CMK (cell line): Measurements from ENCODE around the gene C1orf141.
"Not testable (repeated sequence)": the region's sequence is repeated elsewhere in the genome, so short reads cannot be mapped to it uniquely, and the experiment has no call there.

Source experiments
- DNase-seq: peaks from one replicate; pipeline ENCODE4 v3.0.0-alpha.2; 2010; ENCODE audit warnings: low read depth

C1orf141 gene

DNA sequence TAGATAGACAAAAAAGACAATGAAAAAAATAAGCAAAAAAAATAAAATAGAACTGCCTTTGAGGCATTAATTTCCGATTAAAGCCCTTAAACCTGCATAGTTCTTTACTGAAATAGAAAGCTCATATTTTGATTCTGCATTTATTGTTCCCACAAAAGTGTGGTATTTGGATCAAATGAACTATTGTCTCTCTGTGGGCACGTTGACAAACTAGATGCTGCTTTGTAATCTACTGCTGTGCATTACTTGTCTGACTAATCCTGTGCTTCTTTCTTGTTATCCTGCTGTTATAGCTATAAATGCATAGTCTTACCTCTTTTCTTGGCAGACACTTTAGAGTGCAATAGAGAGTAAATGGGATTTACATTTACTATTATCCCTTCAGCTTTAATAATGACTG lies 49.4 kb downstream of the C1orf141 start:
- DNase-seq: no peak

DNA sequence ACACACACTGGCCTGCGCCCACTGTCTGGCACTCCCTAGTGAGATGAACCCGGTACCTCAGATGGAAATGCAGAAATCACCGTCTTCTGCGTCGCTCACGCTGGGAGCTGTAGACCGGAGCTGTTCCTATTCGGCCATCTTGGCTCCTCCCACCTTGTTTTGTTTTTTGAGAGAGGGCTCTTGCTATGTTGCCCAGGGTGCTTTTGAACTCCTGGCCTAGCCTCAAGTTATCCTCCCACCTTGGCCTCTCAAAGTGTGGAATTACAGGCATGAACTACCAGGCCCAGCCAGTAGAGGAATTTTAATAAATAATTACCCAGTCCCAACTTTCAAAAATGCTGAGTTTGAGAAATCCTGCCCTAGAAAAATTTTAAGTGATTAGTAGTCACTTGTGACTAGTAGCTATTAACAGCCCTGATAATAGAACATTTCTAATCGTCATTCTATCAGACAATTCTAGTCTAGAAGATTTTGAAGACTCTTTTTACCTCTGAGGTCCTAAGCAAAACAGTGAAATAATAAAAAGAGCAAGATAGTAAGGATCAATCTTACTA lies 49.9 kb downstream of the C1orf141 start:
- DNase-seq: no peak

DNA sequence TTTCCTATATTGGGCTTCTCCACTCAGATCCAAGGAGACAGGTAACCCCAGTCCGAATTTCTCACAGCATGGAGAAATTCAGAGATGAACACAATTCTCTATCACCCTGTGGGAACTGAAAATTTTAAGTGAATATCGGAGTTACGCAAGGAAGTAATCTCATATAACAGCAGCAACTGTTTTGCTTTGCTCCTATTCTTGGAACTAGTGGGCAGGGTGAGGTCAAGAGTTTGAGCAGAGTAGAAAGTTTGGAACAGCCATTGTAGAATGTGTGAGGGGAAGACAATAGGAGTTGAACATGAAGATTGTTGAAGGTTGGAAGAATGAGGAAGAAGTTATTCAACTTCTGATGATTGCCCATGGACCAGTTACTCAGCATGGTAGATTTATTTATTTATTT lies 56.5 kb downstream of the C1orf141 start:
- no peak for DNase-seq

DNA sequence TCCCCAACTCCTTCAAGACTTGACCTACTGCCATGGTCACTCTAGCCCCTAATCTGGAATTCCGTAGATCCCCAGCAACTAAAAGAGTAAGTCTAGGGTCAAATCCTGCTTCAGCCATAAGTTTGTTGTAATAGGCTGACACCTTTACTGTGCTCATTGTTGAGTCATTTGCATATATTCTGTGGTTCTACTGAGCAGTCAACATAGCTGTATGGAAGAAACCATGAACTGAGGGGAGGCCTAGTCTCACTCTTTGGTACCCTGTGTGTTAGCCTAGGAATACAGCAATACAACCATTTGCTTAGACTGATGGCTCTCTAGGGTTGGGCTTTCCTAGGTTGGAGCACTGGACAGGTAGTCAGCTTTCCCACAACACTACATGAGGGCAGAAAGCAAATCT lies 57.2 kb downstream of the C1orf141 start:
- DNase-seq: no peak

DNA sequence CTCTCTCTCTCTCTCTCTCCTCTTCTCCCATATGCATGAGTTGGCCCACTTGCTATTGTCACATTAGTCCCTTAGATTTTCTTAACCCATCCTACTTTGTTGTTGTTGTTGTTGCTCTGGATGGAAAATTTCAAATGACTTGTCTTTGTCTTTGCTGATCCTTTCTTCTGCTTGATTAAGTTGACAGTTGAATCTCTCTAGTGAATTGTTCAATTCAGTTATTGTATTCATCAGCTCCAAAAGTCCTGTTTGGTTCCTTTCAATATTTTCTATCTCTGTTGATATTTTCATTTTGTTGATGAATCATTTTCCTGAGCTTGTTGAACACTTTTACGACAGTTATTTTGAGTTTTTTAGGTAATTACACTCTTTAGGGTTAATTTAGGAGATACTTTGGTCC lies 62.0 kb downstream of the C1orf141 start:
- DNase-seq: no peak

DNA sequence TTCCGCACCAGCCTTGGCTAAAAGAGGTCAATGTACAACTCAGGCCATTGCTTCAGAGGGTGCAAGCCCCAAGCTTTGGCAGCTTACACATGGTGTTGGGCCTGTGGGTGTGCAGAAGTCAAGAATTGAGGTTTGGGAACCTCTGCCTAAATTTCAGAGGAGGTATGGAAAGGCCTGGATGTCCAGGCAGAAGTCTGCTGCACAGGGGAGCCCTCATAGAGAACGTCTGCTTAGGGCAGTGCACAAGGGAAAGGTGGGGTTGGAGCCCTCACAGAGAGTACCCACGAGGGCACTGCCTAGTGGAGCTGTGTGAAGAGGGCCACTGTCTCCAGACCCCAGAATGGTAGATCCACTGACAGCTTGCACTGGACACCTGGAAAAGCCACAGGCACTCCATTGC lies 67.1 kb downstream of the C1orf141 start:
- DNase-seq: not testable (repeated sequence)

DNA sequence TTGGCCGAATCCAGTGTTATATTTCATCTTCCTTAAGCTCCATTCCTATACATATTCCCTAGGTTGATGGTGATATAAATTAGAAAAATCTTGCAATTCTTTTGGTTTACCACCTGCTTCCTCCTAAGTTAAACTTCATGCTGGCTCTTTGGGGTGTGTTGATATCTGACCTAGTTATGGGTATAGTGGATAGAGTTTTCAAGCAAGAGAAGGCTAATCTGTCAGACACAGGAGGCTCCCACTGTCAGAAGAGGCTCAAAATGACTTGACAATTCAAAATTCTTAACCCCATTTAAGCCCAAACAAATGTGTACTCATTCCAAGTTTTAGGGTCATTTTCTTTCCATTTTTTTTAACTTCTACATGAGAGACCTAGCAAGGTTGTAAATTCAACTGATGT lies 72.4 kb downstream of the C1orf141 start:
- DNase-seq: no peak

DNA sequence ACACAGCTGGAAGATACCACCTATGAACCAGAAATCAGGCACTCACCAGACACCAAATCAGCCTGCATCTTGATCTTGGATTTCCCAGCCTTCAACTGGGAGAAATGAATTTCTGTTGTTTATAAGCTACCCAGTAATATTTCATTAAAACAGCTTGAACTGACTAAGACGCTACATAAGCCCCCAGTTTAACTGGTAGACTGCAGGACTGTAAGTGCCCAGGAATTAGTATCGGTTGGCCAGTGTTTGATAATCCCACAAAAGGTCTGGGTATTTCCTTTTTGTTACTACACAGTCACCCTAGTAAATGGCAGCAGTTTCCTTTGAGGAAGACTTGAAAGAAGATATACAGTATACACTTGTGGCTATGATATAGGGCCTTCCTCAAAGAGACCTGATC lies 73.5 kb downstream of the C1orf141 start:
- no peak for DNase-seq

DNA sequence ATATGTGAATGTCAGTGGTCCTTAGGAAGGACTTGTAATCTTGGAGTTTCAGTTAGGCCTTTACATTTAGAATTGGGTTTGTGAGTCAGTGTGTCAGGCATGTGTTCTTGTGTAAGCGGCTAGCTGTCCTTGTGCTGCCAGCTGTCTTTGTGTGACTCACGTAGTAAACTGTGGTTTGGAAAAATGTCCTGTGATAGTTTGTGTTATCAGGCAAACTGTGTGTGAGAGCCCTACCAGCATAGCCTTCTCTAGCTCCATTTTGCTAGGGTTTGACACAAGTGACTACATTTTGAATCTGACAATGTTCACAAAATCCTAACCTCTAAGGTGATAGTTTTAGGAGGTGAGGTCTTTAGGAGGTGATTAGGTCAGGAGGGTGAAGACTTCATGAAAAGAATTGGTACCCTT lies 74.0 kb downstream of the C1orf141 start:
- DNase-seq: no peak

DNA sequence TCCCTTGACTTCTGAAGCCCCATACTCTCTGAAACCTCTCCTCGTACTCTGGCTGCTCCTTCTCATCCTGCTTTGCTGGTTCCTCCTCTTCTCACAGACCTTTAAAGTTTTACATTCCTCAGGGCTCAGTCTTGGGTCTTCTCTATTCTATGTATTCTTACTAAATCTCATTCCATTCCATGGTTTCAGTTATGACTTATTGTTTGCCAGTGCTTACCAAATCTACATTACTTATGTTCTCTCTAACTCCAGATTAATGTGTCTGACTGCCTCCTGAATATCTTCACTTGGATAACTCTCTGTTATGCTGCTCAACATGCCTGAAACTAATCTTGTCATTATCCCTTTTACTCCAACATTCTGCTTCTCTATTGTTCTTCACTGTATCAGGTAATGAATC lies 75.4 kb downstream of the C1orf141 start:
- DNase-seq: no peak

DNA sequence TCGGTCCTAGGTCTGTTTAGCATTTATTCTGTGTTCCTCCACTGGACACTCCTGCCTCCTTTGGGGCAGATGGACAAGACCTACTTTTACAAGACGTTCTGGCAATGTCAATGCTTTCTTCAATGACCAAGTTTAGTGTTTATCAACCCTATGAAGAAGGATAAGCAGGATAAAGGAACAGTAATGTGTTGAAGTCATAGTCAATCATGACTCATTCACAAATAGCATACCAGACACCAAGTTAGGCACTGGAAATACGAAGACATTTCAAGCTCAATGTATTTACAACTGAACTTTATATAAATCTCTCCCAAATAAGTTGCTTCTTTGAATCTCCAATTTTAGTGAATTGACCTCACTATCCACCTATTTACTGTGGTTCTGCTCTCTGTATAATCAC lies 76.0 kb downstream of the C1orf141 start:
- DNase-seq: no peak

DNA sequence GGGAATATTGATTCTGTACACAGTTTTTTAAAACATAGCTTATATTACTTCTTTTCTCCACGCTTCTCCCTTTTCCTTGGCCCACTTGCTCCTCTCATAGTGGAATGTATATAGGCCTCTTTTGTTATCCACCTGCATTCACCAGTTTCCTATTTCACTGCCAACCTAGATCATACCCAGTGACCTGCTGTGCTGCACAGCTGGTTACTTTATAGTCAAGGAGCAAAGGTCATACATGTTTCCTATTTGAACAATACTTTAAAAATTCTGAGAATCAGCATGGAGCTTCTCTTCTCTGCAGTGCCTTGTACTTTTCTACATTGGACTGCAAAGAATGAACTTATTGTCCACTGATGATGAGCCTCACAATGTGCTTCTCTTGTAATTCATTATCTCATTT lies 76.5 kb downstream of the C1orf141 start:
- no peak for DNase-seq

DNA sequence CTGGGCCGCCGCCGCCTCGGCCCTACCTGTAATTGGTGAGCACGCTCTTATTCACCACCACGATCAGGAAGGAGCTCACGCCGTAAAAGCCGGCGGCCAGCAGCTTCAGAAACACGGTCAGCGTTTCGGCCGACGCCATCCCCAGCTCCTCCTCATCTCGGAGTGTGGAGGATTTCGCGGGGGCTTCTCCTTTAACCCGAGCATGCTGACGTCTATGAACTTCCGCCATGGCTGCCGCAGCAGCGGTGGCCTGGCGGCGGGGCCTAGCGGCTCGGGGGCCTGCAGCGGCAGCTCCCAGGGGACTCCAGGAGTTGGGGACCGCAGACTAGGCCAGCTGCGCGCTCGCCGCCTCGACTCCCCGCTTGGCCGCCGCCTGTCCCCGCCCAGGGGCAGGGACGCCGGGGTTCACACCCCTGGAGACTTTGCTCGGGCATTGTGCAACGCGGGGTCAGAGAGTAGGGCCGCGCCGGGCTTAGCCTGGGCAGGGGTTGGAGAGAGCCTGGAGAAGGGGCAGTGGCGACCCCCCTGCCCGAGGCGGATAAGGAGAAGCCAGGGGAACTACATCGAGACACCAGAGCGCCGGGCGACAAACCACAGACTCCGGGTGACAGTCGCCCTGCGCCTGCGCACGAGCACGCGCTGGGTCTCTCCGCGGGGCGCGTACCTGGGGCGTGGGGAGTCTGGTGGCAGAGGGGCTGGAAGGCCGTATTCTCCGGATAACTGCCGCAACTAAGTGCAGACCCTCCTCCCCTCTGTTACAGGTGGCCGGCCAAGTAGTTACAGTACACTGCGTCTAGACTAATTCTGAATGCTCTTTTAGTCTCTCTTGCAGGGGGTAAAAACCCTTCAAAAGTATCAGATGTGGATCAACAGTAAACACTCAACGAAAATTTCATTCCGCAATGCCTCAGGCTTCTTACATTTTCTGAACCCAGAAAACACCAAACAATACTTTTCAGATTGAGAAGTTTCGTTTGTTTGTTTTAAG lies 80.7 kb downstream of the C1orf141 start, which contains the start of gene SLC35D1:
Gene SLC35D1 (minus strand): TSS at position 364 of the 988 bp plus-strand sequence. CDS start 135 bp downstream, at position 229.
- peak; percentile 50 for DNase-seq

DNA sequence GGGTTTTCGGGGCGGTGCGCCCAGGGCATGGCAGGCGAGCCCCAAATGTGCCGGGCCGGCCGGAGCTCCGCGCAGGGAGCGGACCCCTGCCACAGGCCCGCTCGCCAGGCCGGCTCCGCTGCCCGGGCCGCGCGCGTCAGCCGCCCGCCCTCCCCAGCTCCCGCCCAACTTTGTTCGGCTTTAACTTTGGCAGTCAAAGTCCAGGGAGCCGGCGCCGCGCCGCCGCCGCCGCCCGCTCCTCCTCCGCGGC lies 81.3 kb downstream of the C1orf141 start:
- DNase-seq: no peak

DNA sequence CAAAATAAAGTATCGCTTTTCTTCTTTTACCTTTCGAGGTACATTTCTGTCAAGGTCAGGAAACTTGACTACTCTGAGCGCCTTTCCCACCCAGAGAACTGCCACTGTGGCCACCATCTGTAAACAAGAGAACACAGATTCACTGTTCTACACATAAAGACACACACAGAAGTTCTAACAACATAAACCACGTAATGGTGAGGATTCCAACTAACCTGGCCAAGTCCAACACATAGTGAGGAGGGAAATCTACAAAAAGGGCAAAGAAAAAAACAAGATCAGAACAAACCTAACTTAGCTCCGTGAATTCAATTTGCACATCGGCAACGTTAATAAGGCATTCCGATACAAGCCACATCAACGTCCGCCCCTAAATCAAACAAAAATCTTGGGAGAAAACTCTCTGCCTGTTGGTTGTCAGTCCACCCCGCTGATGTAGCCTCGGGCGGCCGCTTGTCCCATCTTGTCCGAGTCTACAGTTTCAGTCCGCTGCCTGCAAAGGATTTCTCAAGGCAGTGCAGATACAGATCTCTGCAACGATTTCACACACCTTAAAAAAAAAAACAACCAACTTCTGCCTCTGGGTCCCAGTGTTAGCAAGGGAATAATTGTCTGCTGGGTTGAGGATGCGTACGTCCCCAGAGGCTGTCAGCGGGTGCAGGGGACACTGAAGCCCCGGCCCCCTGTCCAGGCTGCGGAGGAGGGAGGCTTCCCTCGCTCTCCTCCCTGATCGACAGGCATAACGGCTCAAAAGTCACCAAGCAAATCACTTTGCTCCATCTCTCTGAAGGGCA lies 81.8 kb downstream of the C1orf141 start:
- no peak for DNase-seq

DNA sequence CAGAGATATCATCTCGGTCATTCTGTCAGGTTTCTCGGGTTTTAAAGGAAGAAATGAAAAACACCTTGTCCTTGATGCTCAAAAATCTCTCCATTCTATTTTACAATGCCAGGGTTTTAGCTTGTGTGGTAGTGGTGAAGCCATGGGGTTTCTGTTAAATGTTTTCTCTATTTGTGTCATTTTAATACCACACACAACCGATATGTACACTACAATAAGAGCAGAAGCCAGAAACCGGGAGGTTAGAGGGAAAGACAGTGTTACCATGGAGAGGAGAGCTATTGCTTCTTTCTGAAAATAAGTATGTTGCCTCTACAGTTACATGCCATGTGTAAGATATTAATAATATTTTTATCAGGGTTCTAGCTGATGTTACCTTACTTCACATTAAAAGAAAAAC lies 83.6 kb downstream of the C1orf141 start:
- DNase-seq: no peak

DNA sequence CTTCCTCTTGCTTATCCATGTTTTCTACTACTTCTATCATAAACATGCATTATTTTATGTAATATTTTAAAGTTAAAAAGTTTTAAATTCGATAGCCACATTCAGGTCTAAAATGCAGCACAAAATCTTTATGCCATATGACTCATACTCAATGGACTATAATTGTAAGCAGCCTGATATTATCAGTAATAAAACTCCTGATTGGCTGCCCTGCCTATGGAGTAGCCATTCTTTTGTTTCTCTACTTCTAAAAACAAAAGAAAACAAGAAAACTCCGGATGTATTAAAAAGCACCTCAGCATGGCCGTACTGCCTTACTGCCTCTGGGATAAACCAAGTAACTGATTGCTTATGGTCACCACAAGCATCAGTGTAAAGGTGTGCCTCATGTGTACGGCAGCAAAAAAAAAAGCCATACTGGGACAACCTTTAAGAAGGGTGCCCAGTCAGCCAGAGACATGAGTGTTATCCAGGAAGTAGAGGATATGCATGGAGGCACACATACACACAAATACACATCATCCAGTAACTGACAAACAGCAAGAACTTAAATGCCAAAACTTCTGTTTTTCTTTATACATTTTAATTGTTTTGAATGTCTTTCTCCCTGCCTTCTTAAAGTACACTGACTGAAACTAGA lies 90.0 kb downstream of the C1orf141 start:
- no peak for DNase-seq

DNA sequence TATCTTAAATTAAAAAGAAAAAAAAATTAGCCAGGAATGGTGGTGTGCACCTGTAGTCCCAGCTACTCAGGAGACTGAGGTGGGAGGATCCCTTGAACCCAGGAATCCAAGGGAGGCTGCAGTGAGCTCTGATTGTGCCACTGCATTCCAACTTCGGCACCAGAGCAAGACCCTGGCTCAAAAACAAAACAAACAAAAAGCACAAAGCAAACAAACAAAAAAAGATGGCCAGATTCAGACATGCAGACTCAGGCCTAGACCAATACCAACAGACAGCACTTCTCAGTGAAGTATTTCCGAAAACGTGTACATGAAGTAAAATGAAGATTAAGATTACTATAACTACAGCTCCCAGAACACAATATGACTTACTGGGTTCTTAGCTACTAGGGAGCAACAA lies 91.4 kb downstream of the C1orf141 start:
- DNase-seq: no peak
